ENCODE measurements around the gene GRHPR.

- TF ChIP-seq CTCF (IDR thresholded peaks at IDR 0.05; ENCODE audit: low read depth, low read length) (no peak), POLR2A (IDR thresholded peaks at IDR 0.05; ENCODE audit: extremely low read depth, insufficient read length) (no peak), MAX (IDR thresholded peaks at IDR 0.05; ENCODE audit: low read depth, low read length) (no peak), MYC (IDR thresholded peaks at IDR 0.05; ENCODE audit: low read depth, low read length) (no peak)
Measured at GRCh38 chr9:37441776-37442370, 19.4 kb downstream of the GRHPR start.
